Fibroblast of lung (primary cell): ENCODE results near the gene MCRS1. TPM values are rescaled to one million over a fixed set of nuclear protein-coding genes. Genes with fewer than 3 reads are reported as not detected.
"Not testable (repeated sequence)": the region's sequence is repeated elsewhere in the genome, so short reads cannot be mapped to it uniquely, and the experiment has no call there.

Experiments
- DNase-seq, 2 donors: peaks; one replicate each; pipeline versions ENCODE4 v3.0.0 to v3.0.0-alpha.2; 2010; ENCODE audit warnings: low read depth in 2 of 2
- H2AFZ ChIP-seq: 2 replicates; pipeline ENCODE4 v1.5.1; 2012; ENCODE audit warnings: low read length, control low read depth, inconsistent platforms
- H3K27ac ChIP-seq: 2 replicates; pipeline ENCODE4 v1.5.1; 2011; ENCODE audit warnings: low read length, control low read depth; ENCODE audit not compliant: insufficient read depth
- H3K27me3 ChIP-seq: 2 replicates; pipeline ENCODE4 v1.5.1; 2011; ENCODE audit warnings: mild to moderate bottlenecking, low read length; ENCODE audit not compliant: control insufficient read depth, insufficient read depth
- H3K36me3 ChIP-seq: 2 replicates; pipeline ENCODE4 v1.5.1; 2011; ENCODE audit warnings: low read length; ENCODE audit not compliant: control insufficient read depth, insufficient read depth
- H3K4me1 ChIP-seq: 2 replicates; pipeline ENCODE4 v1.5.1; 2011; ENCODE audit warnings: low read length; ENCODE audit not compliant: control insufficient read depth, insufficient read depth; ENCODE audit errors: extremely low read depth
- H3K4me2 ChIP-seq: 2 replicates; pipeline ENCODE4 v1.5.1; 2011; ENCODE audit warnings: low read length, control low read depth; ENCODE audit not compliant: insufficient read depth; ENCODE audit errors: extremely low read depth
- H3K4me3 ChIP-seq, 4 experiments: fragments of 200-600 bp in 1 of 4; sonication (generic) in 1 of 4; replicated peaks in 1 of 4; 2 replicates each; pipeline ENCODE4 v1.5.1; 2011 to 2016; ENCODE audit warnings: low read length in 4 of 4, low read depth in 3 of 4, mild to moderate bottlenecking in 3 of 4, control low read depth in 2 of 4, inconsistent platforms in 1 of 4, mixed read lengths in 1 of 4; ENCODE audit not compliant: insufficient read depth in 1 of 4; ENCODE audit errors: control extremely low read depth in 1 of 4
- H3K79me2 ChIP-seq: 2 replicates; pipeline ENCODE4 v1.5.1; 2012; ENCODE audit warnings: mild to moderate bottlenecking, low read length, inconsistent platforms; ENCODE audit not compliant: control insufficient read depth, insufficient read depth
- H3K9ac ChIP-seq: 2 replicates; pipeline ENCODE4 v1.5.1; 2011; ENCODE audit warnings: mild to moderate bottlenecking, low read length, control low read depth; ENCODE audit not compliant: insufficient read depth
- H3K9me3 ChIP-seq: 2 replicates; pipeline ENCODE4 v1.5.1; 2012; ENCODE audit warnings: low read depth, low read length; ENCODE audit not compliant: control insufficient read depth, insufficient read depth
- H4K20me1 ChIP-seq: 2 replicates; pipeline ENCODE4 v1.5.1; 2011; ENCODE audit warnings: low read length; ENCODE audit not compliant: control insufficient read depth, insufficient read depth; ENCODE audit errors: extremely low read depth
- CTCF ChIP-seq, 2 donors: IDR thresholded peaks in 1 of 2; conservative IDR thresholded peaks in 1 of 2; 1 replicate in 1 of 2; 2 replicates in 1 of 2; pipeline ENCODE4 v1.5.1; 2011 to 2012; ENCODE audit warnings: low read length in 2 of 2, control low read depth in 1 of 2, inconsistent platforms in 1 of 2, low read depth in 1 of 2, mild to moderate bottlenecking in 1 of 2
- EZH2 ChIP-seq: IDR thresholded peaks from 2 replicates; pipeline ENCODE4 v1.5.1; 2012; ENCODE audit warnings: low read length, control low read depth, mild to moderate bottlenecking; ENCODE audit errors: missing control alignments
- polyA plus RNA-seq, 2 donors: library from polyadenylated mRNA; depleted of rRNA in 1 of 2; stranded (reverse) in 1 of 2; unstranded in 1 of 2; fragments of >200 nt; gene quantifications; 2 replicates each; pipeline ENCODE4 v1.2.1, GENCODE V29; 2011 to 2012; ENCODE audit warnings: missing spikeins in 1 of 2
- total RNA-seq: library from RNA; depleted of rRNA; stranded (reverse); fragments of >200 nt; gene quantifications from 2 replicates; pipeline ENCODE4 v1.2.1, GENCODE V29; 2014

MCRS1 gene
- total and polyA plus RNA-seq, 2 donors (not counting 1 experiment from before 2014, with no cell fraction given): 51.1 to 52.2 TPM

GRCh38 chr12:49609059-49609874 is 41.3 kb upstream of the MCRS1 start:
- Histone ChIP-seq H3K9ac (no peak overlapping the region), H3K79me2 (no peaks in the 10 kb centered on the region), H3K9me3 (no peaks in the 10 kb centered on the region), H3K36me3 (no peaks in the 10 kb centered on the region), H3K27ac (no peak overlapping the region), H3K4me2 (no peak overlapping the region), H3K4me1 (no peaks in the 10 kb centered on the region), H4K20me1 (no peaks in the 10 kb centered on the region), H3K27me3 (no peaks in the 10 kb centered on the region), H3K4me3 (no peak overlapping the region), H2AFZ (no peak overlapping the region)
- no peak for DNase-seq
- TF ChIP-seq CTCF (conservative IDR thresholded peaks at IDR 0.05 in 1 of 2, IDR thresholded peaks at IDR 0.05 in 1 of 2; ENCODE audit: low read depth in 1 of 2, low read length in 2 of 2): no peak
- TF ChIP-seq EZH2: no peak

- not testable (repeated sequence) for H3K27me3 ChIP-seq
These were observed 37.6 kb upstream of the MCRS1 start, which contains the start of gene FAM186B for GRCh38 chr12:49605539-49605938. Gene FAM186B, minus strand, starts transcription at chr12:49605639. Its CDS starts 162 bp downstream, at chr12:49605477.

GRCh38 chr12:49604856-49605255 is 36.9 kb upstream of the MCRS1 start:
- no peak overlapping the region for H3K9ac ChIP-seq
- no peaks in the 10 kb centered on the region for H4K20me1 ChIP-seq
- H3K27me3 ChIP-seq: no peaks in the 10 kb centered on the region
- TF ChIP-seq EZH2 (no peak), CTCF (conservative IDR thresholded peaks at IDR 0.05 in 1 of 2, IDR thresholded peaks at IDR 0.05 in 1 of 2; ENCODE audit: low read depth in 1 of 2, low read length in 2 of 2) (no peak)
- no peaks in the 10 kb centered on the region for H3K9me3 ChIP-seq
- no peaks in the 10 kb centered on the region for H3K4me1 ChIP-seq
- H2AFZ ChIP-seq: no peak overlapping the region
- H3K4me3 ChIP-seq: no peak overlapping the region
- no peak for DNase-seq
- no peak overlapping the region for H3K27ac ChIP-seq
- H3K36me3 ChIP-seq: no peaks in the 10 kb centered on the region
- H3K4me2 ChIP-seq: no peak overlapping the region
- H3K79me2 ChIP-seq: no peaks in the 10 kb centered on the region

More at GRCh38 chr12:49605539-49605938, 37.6 kb upstream of the MCRS1 start, which contains the start of gene FAM186B:
- H3K79me2 ChIP-seq, H4K20me1 ChIP-seq, H2AFZ ChIP-seq, DNase-seq, H3K4me2 ChIP-seq, H3K9ac ChIP-seq, H3K27ac ChIP-seq, H3K9me3 ChIP-seq, H3K4me3 ChIP-seq, H3K36me3 ChIP-seq, H3K4me1 ChIP-seq: not testable (repeated sequence)
